Neutrophil (primary cell): Measurements from ENCODE around the gene GRM8.

ENCODE experiments used
- H3K27ac ChIP-seq: fragments of 200-600 bp; sonication (generic); 2 replicates; pipeline ENCODE4 v1.5.1; 2016; ENCODE audit warnings: mild to moderate bottlenecking, moderate library complexity
- H3K27me3 ChIP-seq: fragments of 200-600 bp; sonication (generic); 2 replicates; pipeline ENCODE4 v1.6.0; 2016; ENCODE audit warnings: mild to moderate bottlenecking
- H3K36me3 ChIP-seq: fragments of 200-600 bp; sonication (generic); 2 replicates; pipeline ENCODE4 v1.5.1; 2017
- H3K4me1 ChIP-seq, 2 experiments: fragments of 200-600 bp in 1 of 2; sonication (generic) in 1 of 2; 1 replicate in 1 of 2; 2 replicates in 1 of 2; pipeline versions ENCODE4 v1.5.1 to v1.6.1; 2013 to 2016; ENCODE audit warnings: low read depth in 1 of 2, low read length in 1 of 2, mild to moderate bottlenecking in 1 of 2, moderate library complexity in 1 of 2; ENCODE audit not compliant: control insufficient read depth in 1 of 2, insufficient read depth in 1 of 2
- H3K4me3 ChIP-seq, 2 experiments: fragments of 200-600 bp in 1 of 2; sonication (generic) in 1 of 2; 1 replicate in 1 of 2; 2 replicates in 1 of 2; pipeline ENCODE4 v1.5.1; 2013 to 2016; ENCODE audit warnings: low read depth in 1 of 2, low read length in 1 of 2, mild to moderate bottlenecking in 1 of 2, moderate library complexity in 1 of 2
- H3K9me3 ChIP-seq: fragments of 200-600 bp; sonication (generic); 2 replicates; pipeline ENCODE4 v1.5.1; 2016
- TF ChIP-seq, protein P1 (sequence below): fragments of 200-600 bp; sonication (generic); IDR thresholded peaks from 2 replicates; pipeline ENCODE4 v1.5.1; 2016; ENCODE audit warnings: antibody characterized with exemption

Gene GRM8

DNA sequence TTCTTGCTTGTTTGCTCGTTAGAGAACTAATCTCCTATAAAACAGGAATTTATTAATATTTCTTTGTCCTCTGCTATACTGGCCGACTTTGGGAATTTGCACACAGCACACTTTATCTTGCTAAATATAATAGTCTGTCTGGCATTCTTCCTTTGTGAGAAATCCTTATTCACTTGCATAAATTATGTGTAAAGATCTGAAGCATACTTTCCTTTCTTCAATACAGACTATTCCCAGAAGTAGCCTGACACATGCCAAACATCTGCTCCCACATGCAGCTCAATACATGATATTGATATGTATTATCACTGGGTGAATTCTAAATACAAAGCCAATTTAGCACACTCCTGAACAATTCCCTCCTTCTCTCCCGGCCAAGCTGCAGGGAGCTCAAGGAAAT is 273.9 kb downstream of the GRM8 start:
- TF ChIP-seq, protein P1, sequence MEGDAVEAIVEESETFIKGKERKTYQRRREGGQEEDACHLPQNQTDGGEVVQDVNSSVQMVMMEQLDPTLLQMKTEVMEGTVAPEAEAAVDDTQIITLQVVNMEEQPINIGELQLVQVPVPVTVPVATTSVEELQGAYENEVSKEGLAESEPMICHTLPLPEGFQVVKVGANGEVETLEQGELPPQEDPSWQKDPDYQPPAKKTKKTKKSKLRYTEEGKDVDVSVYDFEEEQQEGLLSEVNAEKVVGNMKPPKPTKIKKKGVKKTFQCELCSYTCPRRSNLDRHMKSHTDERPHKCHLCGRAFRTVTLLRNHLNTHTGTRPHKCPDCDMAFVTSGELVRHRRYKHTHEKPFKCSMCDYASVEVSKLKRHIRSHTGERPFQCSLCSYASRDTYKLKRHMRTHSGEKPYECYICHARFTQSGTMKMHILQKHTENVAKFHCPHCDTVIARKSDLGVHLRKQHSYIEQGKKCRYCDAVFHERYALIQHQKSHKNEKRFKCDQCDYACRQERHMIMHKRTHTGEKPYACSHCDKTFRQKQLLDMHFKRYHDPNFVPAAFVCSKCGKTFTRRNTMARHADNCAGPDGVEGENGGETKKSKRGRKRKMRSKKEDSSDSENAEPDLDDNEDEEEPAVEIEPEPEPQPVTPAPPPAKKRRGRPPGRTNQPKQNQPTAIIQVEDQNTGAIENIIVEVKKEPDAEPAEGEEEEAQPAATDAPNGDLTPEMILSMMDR = no peak
- Histone ChIP-seq H3K27ac (no peak overlapping the region), H3K4me3 (no peak overlapping the region), H3K36me3 (no peaks in the 10 kb centered on the region), H3K27me3 (no peaks in the 10 kb centered on the region), H3K9me3 (no peaks in the 10 kb centered on the region), H3K4me1 (no peaks in the 10 kb centered on the region)

GRCh38 chr7:126973066-126973465 is 279.7 kb downstream of the GRM8 start:
- Histone ChIP-seq H3K4me3 (no peak overlapping the region), H3K27ac (no peak overlapping the region), H3K36me3 (no peaks in the 10 kb centered on the region), H3K27me3 (no peaks in the 10 kb centered on the region), H3K4me1 (no peaks in the 10 kb centered on the region), H3K9me3 (no peaks in the 10 kb centered on the region)
- TF ChIP-seq, protein P1 = no peak

GRCh38 chr7:126972571-126972970 is 280.2 kb downstream of the GRM8 start:
- no peak overlapping the region for H3K27ac ChIP-seq
- no peak overlapping the region for H3K4me3 ChIP-seq
- no peaks in the 10 kb centered on the region for H3K27me3 ChIP-seq
- no peaks in the 10 kb centered on the region for H3K9me3 ChIP-seq
- no peaks in the 10 kb centered on the region for H3K36me3 ChIP-seq
- no peaks in the 10 kb centered on the region for H3K4me1 ChIP-seq
- TF ChIP-seq, protein P1 = no peak

DNA sequence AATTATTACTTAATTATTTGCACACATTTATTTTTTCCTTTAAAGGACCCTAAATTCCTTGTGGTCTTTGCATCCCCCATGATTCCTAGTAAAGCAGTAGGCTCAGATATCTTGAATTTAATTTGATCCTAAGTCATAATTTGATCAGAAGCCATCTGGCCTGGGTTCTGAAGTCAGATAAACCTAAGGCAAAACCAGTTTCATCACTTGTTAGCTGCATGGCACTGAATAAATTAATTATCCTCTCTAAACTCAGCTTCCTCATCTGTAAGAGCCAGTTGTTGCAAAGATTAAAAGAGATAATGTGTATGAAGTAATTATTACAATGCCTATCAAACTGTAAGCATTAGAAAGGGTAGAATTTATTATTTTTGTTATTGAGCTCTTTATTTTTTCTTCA is 293.1 kb downstream of the GRM8 start:
- Histone ChIP-seq H3K4me1 (no peaks in the 10 kb centered on the region), H3K27me3 (no peaks in the 10 kb centered on the region), H3K4me3 (no peak overlapping the region), H3K27ac (no peak overlapping the region), H3K9me3 (no peaks in the 10 kb centered on the region), H3K36me3 (no peaks in the 10 kb centered on the region)
- TF ChIP-seq, protein P1 = no peak

- Histone ChIP-seq H3K27me3 (no peaks in the 10 kb centered on the region), H3K27ac (no peak overlapping the region), H3K4me1 (no peaks in the 10 kb centered on the region), H3K4me3 (no peak overlapping the region), H3K36me3 (no peaks in the 10 kb centered on the region), H3K9me3 (no peaks in the 10 kb centered on the region)
- TF ChIP-seq, protein P1 = no peak
These were observed 294.4 kb downstream of the GRM8 start for GRCh38 chr7:126958367-126958766.

GRCh38 chr7:126957443-126957842 is 295.3 kb downstream of the GRM8 start:
- Histone ChIP-seq H3K4me1 (no peaks in the 10 kb centered on the region), H3K27me3 (no peaks in the 10 kb centered on the region), H3K4me3 (no peak overlapping the region), H3K9me3 (no peaks in the 10 kb centered on the region), H3K27ac (no peak overlapping the region), H3K36me3 (no peaks in the 10 kb centered on the region)
- TF ChIP-seq, protein P1 = no peak
